ENCODE data around the gene HLA-DRB5. TPM values are rescaled to one million over a fixed set of nuclear protein-coding genes. Genes with fewer than 3 reads are reported as not detected.
"Not testable (repeated sequence)": the region's sequence is repeated elsewhere in the genome, so short reads cannot be mapped to it uniquely, and the experiment has no call there.

The HLA-DRB5 gene
- not detected in 2 replicates for total RNA-seq (2014; rRNA removed; shearing (Covaris generic))

GRCh38 chr6:32529697-32530430, at the start of gene HLA-DRB5:
Gene HLA-DRB5, minus strand, starts transcription at chr6:32530287. Its CDS starts 63 bp downstream, at chr6:32530224.
- DNase-seq, result no peak
- no peaks in the 10 kb centered on the region for H3K4me1 ChIP-seq
- no peak within 1 kb of the TSS for H3K4me3 ChIP-seq
- H3K27ac ChIP-seq, result no peak within 1 kb of the TSS
- no peaks in the 10 kb centered on the region for H3K9me3 ChIP-seq (replicated peaks)
- no peaks in the 10 kb centered on the region for H3K27me3 ChIP-seq
- H3K36me3 ChIP-seq, result no peaks in the 10 kb centered on the region

DNA sequence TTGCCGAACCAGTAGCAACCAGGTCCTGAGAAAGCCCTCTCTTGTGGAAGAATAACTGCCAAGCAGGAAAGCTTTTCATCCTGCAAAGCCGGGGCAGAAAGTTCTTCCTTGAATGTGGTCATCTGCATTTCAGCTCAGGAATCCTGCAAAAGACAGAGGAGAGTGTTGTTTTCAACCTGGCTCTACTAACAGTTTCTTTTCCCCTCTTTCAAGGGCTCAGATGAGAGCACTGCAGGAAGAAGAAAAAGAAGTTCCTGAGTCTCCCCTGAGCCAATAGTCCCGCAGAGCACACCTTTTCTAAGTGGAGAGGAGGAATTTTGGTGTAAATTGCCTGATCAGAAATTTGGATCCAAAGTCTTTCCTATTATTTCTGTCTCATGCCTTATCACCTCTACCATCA, 48.9 kb upstream of the HLA-DRB5 start:
- H3K27ac ChIP-seq, result no peak overlapping the region
- no peaks in the 10 kb centered on the region for H3K9me3 ChIP-seq (replicated peaks)
- H3K4me3 ChIP-seq, result no peak overlapping the region
- DNase-seq, result no peak
- no peaks in the 10 kb centered on the region for H3K4me1 ChIP-seq
- H3K36me3 ChIP-seq, result no peaks in the 10 kb centered on the region
- no peaks in the 10 kb centered on the region for H3K27me3 ChIP-seq

DNA sequence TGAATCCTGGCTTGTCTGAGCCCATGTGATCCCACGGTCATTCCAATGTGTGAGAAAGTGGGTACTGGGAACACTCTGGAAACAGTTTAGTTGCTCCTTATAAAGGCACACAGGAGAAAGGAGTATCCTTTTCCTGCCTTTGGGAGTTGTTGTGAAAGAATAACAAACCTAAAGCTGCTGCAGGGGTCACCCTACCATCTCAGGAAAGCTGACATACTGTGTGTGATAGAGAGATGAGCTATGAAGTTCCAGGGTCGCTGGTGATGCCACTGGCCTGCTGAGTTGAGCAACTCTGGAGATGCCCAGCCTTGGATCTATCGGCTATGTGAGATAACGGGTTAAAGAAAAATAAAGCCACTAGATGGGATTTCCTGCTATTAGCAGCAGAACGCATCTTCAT, 47.4 kb upstream of the HLA-DRB5 start:
- not testable (repeated sequence) for H3K4me3 ChIP-seq; H3K9me3 ChIP-seq (replicated peaks); H3K27me3 ChIP-seq; DNase-seq; H3K36me3 ChIP-seq; H3K27ac ChIP-seq; H3K4me1 ChIP-seq

GRCh38 chr6:32576250-32576649, 46.2 kb upstream of the HLA-DRB5 start:
- no peaks in the 10 kb centered on the region for H3K4me1 ChIP-seq
- DNase-seq, result no peak
- no peak overlapping the region for H3K4me3 ChIP-seq
- no peak overlapping the region for H3K27ac ChIP-seq
- H3K27me3 ChIP-seq, result no peaks in the 10 kb centered on the region
- H3K36me3 ChIP-seq, result no peaks in the 10 kb centered on the region
- H3K9me3 ChIP-seq (replicated peaks), result no peaks in the 10 kb centered on the region

- Histone ChIP-seq H3K27ac (no peak overlapping the region), H3K9me3 (replicated peaks) (no peaks in the 10 kb centered on the region), H3K4me1 (no peaks in the 10 kb centered on the region), H3K27me3 (no peaks in the 10 kb centered on the region), H3K4me3 (no peak overlapping the region), H3K36me3 (no peaks in the 10 kb centered on the region)
- no peak for DNase-seq
Measured at GRCh38 chr6:32570363-32570905, 40.3 kb upstream of the HLA-DRB5 start.

GRCh38 chr6:32568561-32568960, 38.5 kb upstream of the HLA-DRB5 start:
- DNase-seq, result no peak
- H3K4me1 ChIP-seq, result no peaks in the 10 kb centered on the region
- H3K4me3 ChIP-seq, result no peak overlapping the region
- H3K9me3 ChIP-seq (replicated peaks), result no peaks in the 10 kb centered on the region
- no peaks in the 10 kb centered on the region for H3K36me3 ChIP-seq
- no peak overlapping the region for H3K27ac ChIP-seq
- no peaks in the 10 kb centered on the region for H3K27me3 ChIP-seq

- Histone ChIP-seq H3K4me3 (no peak overlapping the region), H3K27ac (no peak overlapping the region), H3K27me3 (no peaks in the 10 kb centered on the region), H3K36me3 (no peaks in the 10 kb centered on the region), H3K9me3 (replicated peaks) (no peaks in the 10 kb centered on the region), H3K4me1 (no peaks in the 10 kb centered on the region)
- DNase-seq, result no peak
Measured at GRCh38 chr6:32566957-32567356, 36.9 kb upstream of the HLA-DRB5 start.

DNA sequence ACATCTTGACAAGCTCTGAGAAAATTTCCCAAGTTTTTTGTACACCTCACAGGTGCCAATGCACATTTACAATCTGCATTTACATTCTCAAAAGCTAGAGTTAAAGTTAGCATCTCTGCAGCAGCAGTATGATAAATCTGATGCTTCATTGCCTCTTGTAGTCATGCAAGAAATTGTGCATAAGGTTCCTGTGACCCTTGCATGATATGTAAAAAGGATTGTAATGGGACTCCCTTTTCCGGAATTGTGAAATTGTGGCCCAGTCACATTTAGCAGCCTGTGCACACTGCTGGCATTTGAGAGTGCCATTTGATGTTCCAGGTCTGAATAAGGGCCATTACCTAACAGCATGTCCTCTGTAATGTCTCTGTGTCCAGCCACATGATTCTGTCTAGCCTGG, 35.4 kb upstream of the HLA-DRB5 start:
- H3K27ac ChIP-seq, result no peak overlapping the region
- H3K9me3 ChIP-seq (replicated peaks), result no peaks in the 10 kb centered on the region
- H3K4me3 ChIP-seq, result no peak overlapping the region
- H3K27me3 ChIP-seq, result no peaks in the 10 kb centered on the region
- no peaks in the 10 kb centered on the region for H3K36me3 ChIP-seq
- H3K4me1 ChIP-seq, result no peaks in the 10 kb centered on the region
- no peak for DNase-seq

DNA sequence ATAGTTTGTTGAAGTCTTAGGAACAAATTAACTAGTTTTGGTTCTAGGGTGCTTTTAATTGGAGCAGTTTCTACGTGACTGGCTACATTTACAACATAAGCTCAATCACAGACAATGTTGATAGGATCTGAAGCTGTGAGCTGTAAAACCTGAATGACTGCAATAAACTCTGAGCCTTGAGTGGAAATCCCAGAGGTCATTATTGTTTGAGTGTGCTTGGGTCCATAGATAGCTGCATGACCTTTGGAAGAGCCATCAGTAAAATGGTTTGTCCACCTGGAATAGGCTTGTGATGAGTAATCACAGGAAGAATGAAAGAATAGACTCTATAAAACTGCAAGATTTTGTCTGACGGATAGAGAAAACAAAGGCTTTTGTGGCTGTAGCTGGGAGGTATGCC, 32.9 kb upstream of the HLA-DRB5 start:
- DNase-seq, result no peak
- H3K27me3 ChIP-seq, result no peaks in the 10 kb centered on the region
- H3K27ac ChIP-seq, result no peak overlapping the region
- no peaks in the 10 kb centered on the region for H3K4me1 ChIP-seq
- H3K36me3 ChIP-seq, result no peaks in the 10 kb centered on the region
- no peak overlapping the region for H3K4me3 ChIP-seq
- no peaks in the 10 kb centered on the region for H3K9me3 ChIP-seq (replicated peaks)

DNA sequence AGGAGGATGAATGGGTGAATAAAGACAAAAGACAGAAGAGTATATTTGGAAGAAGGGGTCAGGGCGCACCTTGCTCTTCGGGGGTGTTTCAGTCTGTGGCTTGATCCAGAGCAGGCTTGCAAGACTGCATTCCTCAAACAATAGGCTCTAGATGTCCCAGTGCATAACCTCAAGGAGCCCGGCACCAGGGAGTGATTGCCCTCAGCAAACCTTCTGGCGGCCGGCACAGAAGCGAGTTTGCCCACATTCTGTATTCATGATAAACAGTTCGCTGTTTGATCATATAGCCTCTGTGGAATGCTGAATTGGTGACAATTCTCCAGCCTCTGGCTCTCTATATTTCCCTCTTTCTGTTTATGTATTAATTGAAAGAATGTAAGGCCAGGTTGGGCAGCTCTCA, 29.7 kb upstream of the HLA-DRB5 start:
- Histone ChIP-seq H3K27ac (no peak overlapping the region), H3K27me3 (no peaks in the 10 kb centered on the region), H3K9me3 (replicated peaks) (no peaks in the 10 kb centered on the region), H3K4me1 (no peaks in the 10 kb centered on the region), H3K36me3 (no peaks in the 10 kb centered on the region), H3K4me3 (no peak overlapping the region)
- no peak for DNase-seq

GRCh38 chr6:32558426-32559057, 28.5 kb upstream of the HLA-DRB5 start:
- Histone ChIP-seq H3K27ac (no peak overlapping the region), H3K36me3 (no peaks in the 10 kb centered on the region), H3K4me1 (no peaks in the 10 kb centered on the region), H3K27me3 (no peaks in the 10 kb centered on the region), H3K4me3 (no peak overlapping the region), H3K9me3 (replicated peaks) (no peaks in the 10 kb centered on the region)
- no peak for DNase-seq

DNA sequence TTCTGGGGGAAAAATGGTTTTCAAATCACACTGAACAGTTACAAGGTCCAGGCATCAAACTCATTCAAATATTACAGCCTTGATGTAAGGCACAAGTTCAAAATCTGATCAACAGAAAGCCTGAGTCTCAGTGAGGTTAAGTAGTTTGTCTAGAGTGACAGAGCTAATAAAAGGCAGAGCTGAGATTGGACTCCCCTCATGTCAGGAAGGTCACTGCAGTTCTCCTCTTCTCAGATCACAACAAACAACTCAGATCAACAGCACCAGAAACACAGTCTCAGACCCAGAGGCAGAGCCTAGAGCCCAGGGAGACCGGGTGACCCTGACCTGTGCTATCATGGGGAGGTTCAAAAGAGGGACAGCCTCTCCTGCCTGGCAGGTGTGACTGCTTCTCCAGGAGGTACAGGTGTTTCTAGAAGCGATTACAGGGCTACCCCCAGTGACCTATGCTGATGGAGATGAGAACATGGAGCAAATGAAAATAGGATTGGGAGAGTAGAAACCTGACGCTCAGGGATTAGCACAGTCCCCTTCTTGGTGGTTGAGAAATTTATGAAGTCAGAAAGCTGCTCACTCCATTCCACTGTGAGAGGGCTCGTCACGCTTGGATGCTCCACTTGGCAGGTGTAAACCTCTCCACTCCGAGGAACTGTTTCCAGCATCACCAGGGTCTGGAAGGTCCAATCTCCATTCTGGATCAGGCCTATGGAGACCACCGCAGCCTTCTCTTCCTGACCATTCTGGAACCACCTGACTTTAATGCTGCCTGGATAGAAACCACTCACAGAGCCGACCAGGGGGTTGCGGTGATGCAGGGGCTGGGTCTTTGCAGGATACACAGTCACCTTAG, 24.3 kb upstream of the HLA-DRB5 start:
- DNase-seq, result no peak
- H3K4me3 ChIP-seq, result no peak overlapping the region
- no peaks in the 10 kb centered on the region for H3K36me3 ChIP-seq
- H3K9me3 ChIP-seq (replicated peaks), result no peaks in the 10 kb centered on the region
- no peak overlapping the region for H3K27ac ChIP-seq
- H3K27me3 ChIP-seq, result no peaks in the 10 kb centered on the region
- H3K4me1 ChIP-seq, result no peaks in the 10 kb centered on the region

GRCh38 chr6:32553037-32553742, 23.1 kb upstream of the HLA-DRB5 start:
- DNase-seq, result no peak
- Histone ChIP-seq H3K27ac (no peak overlapping the region), H3K27me3 (no peaks in the 10 kb centered on the region), H3K4me3 (no peak overlapping the region), H3K9me3 (replicated peaks) (no peaks in the 10 kb centered on the region), H3K4me1 (no peaks in the 10 kb centered on the region), H3K36me3 (no peaks in the 10 kb centered on the region)

DNA sequence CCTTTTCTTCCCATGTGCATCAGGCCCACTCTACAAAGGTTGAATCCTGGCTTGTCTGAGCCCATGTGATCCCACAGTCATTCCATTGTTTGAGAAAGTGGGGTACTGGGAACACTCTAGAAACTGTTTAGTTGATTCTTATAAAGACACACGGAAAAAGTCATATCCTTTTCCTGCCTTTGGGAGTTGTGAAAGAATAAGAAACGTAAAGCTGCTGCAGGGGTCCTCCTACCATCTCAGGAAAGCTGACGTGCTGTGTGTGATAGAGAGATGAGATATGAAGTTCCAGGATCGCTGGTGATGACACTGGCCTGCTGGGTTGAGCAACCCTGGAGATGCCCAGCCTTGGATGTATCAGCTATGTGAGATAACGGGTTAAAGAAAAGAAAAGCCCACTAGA, 21.3 kb upstream of the HLA-DRB5 start:
- Histone ChIP-seq H3K9me3 (replicated peaks) (no peaks in the 10 kb centered on the region), H3K27me3 (no peaks in the 10 kb centered on the region), H3K27ac (no peak overlapping the region), H3K4me3 (no peak overlapping the region), H3K36me3 (no peaks in the 10 kb centered on the region), H3K4me1 (no peaks in the 10 kb centered on the region)
- no peak for DNase-seq
